GM12878 (cell line): ENCODE data around the gene USP34. TPM values are rescaled to one million over a fixed set of nuclear protein-coding genes. Genes with fewer than 3 reads are reported as not detected.

ENCODE experiments used
- ATAC-seq: fragments of 200-7000 bp; cut with Tn5 transposase; 3 replicates; pipeline ENCODE4 v1.9.1; 2020; ENCODE audit warnings: mild to moderate bottlenecking, moderate library complexity
- BruUV-seq: library from RNA; stranded (reverse); fragments of 400-500 nt; replicated peaks from 2 replicates; lab custom pipeline; 2021; lab: Mats Ljungman, UMichigan
- CTCF ChIA-PET: fragments of 300-600 bp; sonication (Branson Sonifier 250); formaldehyde crosslinking; extraction: SDS; loops from one replicate; lab custom pipeline; 2021; ENCODE audit warnings: inconsistent platforms; lab: Yijun Ruan, JAX
- POLR2A ChIA-PET: fragments of 350-600 bp; formaldehyde crosslinking; extraction: SDS; loops from one replicate; lab custom pipeline; 2021; ENCODE audit warnings: inconsistent platforms; lab: Charles Lee
- RAD21 ChIA-PET: fragments of 300-600 bp; sonication (Branson Sonifier 250); formaldehyde crosslinking; loops from one replicate; lab custom pipeline; 2023; ENCODE audit warnings: antibody characterized with exemption; ENCODE audit not compliant: unreplicated experiment; lab: Charles Lee
- SMC1A ChIA-PET: fragments of 300-600 bp; sonication (Branson Sonifier 250); formaldehyde crosslinking; loops from one replicate; lab custom pipeline; 2023; ENCODE audit not compliant: unreplicated experiment, uncharacterized antibody; lab: Charles Lee
- DNase-seq: peaks from one replicate; pipeline ENCODE4 v3.0.0-alpha.2; 2011; ENCODE audit warnings: low read depth, low spot score
- FAIRE-seq: peaks from 3 replicates; lab custom pipeline; 2011; peaks lifted over from hg19 to GRCh38; lab: Jason Lieb, UNC
- H2AFZ ChIP-seq: 2 replicates; pipeline ENCODE4 v1.6.0; 2011; ENCODE audit warnings: low read depth, low read length, control low read depth; ENCODE audit not compliant: control insufficient read depth
- H3K27ac ChIP-seq: 2 replicates; pipeline ENCODE4 v1.5.1; 2011; ENCODE audit warnings: control low read depth; ENCODE audit not compliant: control insufficient read depth, insufficient read depth
- H3K27me3 ChIP-seq, 2 experiments: replicated peaks in 1 of 2; 2 replicates each; pipeline versions ENCODE4 v1.6.0 to v1.6.1; 2011; ENCODE audit warnings: low read length in 1 of 2; ENCODE audit not compliant: control insufficient read depth in 2 of 2, insufficient read depth in 2 of 2
- H3K36me3 ChIP-seq, 2 experiments: 2 replicates each; pipeline ENCODE4 v1.5.1; 2011; ENCODE audit warnings: low read length in 1 of 2; ENCODE audit not compliant: control insufficient read depth in 2 of 2, insufficient read depth in 2 of 2
- H3K4me1 ChIP-seq: 2 replicates; pipeline ENCODE4 v1.6.1; 2011; ENCODE audit warnings: mild to moderate bottlenecking, low read length, moderate library complexity, mixed read lengths; ENCODE audit not compliant: control insufficient read depth, insufficient read depth
- H3K4me2 ChIP-seq: 2 replicates; pipeline ENCODE4 v1.6.0; 2011; ENCODE audit warnings: control low read depth; ENCODE audit not compliant: control insufficient read depth, insufficient read depth
- H3K4me3 ChIP-seq: fragments of 200-600 bp; sonication (generic); 2 replicates; pipeline ENCODE4 v1.5.1; 2016
- H3K79me2 ChIP-seq: 2 replicates; pipeline ENCODE4 v1.6.0; 2011; ENCODE audit warnings: low read length; ENCODE audit not compliant: control insufficient read depth, insufficient read depth
- H3K9ac ChIP-seq: 2 replicates; pipeline ENCODE4 v1.8.0; 2011; ENCODE audit warnings: low read length, control low read depth, mixed read lengths; ENCODE audit not compliant: control insufficient read depth, insufficient read depth
- H3K9me3 ChIP-seq: replicated peaks from 3 replicates; pipeline ENCODE4 v1.5.1; 2011; ENCODE audit warnings: mild to moderate bottlenecking, low read length; ENCODE audit not compliant: control insufficient read depth, insufficient read depth
- H4K20me1 ChIP-seq: 2 replicates; pipeline ENCODE4 v1.6.0; 2011; ENCODE audit not compliant: control insufficient read depth, insufficient read depth
- CHD2 ChIP-seq: IDR thresholded peaks from 2 replicates; pipeline ENCODE4 v1.6.1; 2011; ENCODE audit warnings: low read depth, low read length, improper control_type of control experiment, borderline replicate concordance
- JUNB ChIP-seq: IDR thresholded peaks from 2 replicates; pipeline ENCODE4 v1.6.1; 2016; ENCODE audit warnings: antibody characterized with exemption, mild to moderate bottlenecking
- MAX ChIP-seq: IDR thresholded peaks from 2 replicates; pipeline ENCODE4 v1.6.1; 2012; ENCODE audit warnings: low read depth, low read length, improper control_type of control experiment
- MYB ChIP-seq: fragments of 150-350 bp; IDR thresholded peaks from 2 replicates; pipeline ENCODE4 v1.6.1; 2014; ENCODE audit warnings: mild to moderate bottlenecking, low read depth, low read length, borderline replicate concordance
- PAX8 ChIP-seq: fragments of 450-650 bp; IDR thresholded peaks from 2 replicates; pipeline ENCODE4 v1.6.1; 2017; ENCODE audit warnings: mild to moderate bottlenecking, moderate library complexity
- PKNOX1 ChIP-seq: fragments of 450-650 bp; IDR thresholded peaks from 2 replicates; pipeline ENCODE4 v1.6.1; 2016; ENCODE audit warnings: mild to moderate bottlenecking
- POLR2AphosphoS2 ChIP-seq: IDR thresholded peaks from 2 replicates; pipeline ENCODE4 v1.6.1; 2011; ENCODE audit warnings: low read depth, mild to moderate bottlenecking, low read length, improper control_type of control experiment, moderate library complexity
- RBBP5 ChIP-seq: fragments of 200-600 bp; sonication (generic); conservative IDR thresholded peaks from 2 replicates; pipeline ENCODE4 v1.6.1; 2016
- SMARCA5 ChIP-seq: fragments of 450-650 bp; IDR thresholded peaks from 2 replicates; pipeline ENCODE4 v1.6.1; 2017; ENCODE audit warnings: mild to moderate bottlenecking
- SMC3 ChIP-seq: IDR thresholded peaks from 2 replicates; pipeline ENCODE4 v1.6.1; 2011; ENCODE audit warnings: low read length, improper control_type of control experiment, borderline replicate concordance
- SREBF1 ChIP-seq: IDR thresholded peaks from 2 replicates; pipeline ENCODE4 v1.6.1; 2012; ENCODE audit warnings: mild to moderate bottlenecking, low read length
- TARDBP ChIP-seq: IDR thresholded peaks from 2 replicates; pipeline ENCODE4 v1.6.1; 2016; ENCODE audit warnings: borderline replicate concordance
- ZNF384 ChIP-seq: IDR thresholded peaks from 2 replicates; pipeline ENCODE4 v1.6.1; 2012; ENCODE audit warnings: low read depth, mild to moderate bottlenecking, low read length, improper control_type of control experiment, borderline replicate concordance
- WGBS: methylation state at CpG from one replicate; pipeline ENCODE4 v1.1.6; 2016; ENCODE audit warnings: low lambda C conversion rate; ENCODE audit not compliant: insufficient replicate concordance, insufficient coverage; ENCODE audit errors: missing lambda C conversion rate; 5-methylcytosine and 5-hydroxymethylcytosine counted together
- in situ Hi-C: fragments of 300-500 bp; cut with MboI; formaldehyde crosslinking; loops from 9 replicates; pipeline ENCODE4 v1.14.3; 2018; ENCODE audit warnings: mixed read lengths
- intact Hi-C: fragments of 100-400 bp; cut with micrococcal nuclease; formaldehyde crosslinking; loops from one replicate; pipeline ENCODE4 v1.14.2; 2022; ENCODE audit not compliant: unreplicated experiment
- polyA plus RNA-seq, 11 experiments: library from polyadenylated mRNA; depleted of rRNA in 4 of 11; unstranded in 6 of 11; stranded (reverse) in 5 of 11; fragments of >200 nt; fragmentation: Nextera tagmentation in 4 of 11; fragmentation: Illumina TruSeq in 1 of 11; extraction: Ambion mirVana in 4 of 11; extraction: Trizol in 1 of 11; gene quantifications; 1 replicate in 1 of 11; 2 replicates in 10 of 11; pipeline versions ENCODE4 v1.2.1 to v1.2.3, GENCODE V29; 2011 to 2016; ENCODE audit warnings: inconsistent platforms in 2 of 11, missing spikeins in 2 of 11, low read depth in 1 of 11
- total RNA-seq, 4 experiments: library from RNA; depleted of rRNA in 3 of 4; stranded (reverse); fragments of >200 nt in 3 of 4; fragmentation: Illumina TruSeq in 1 of 4; extraction: Trizol in 1 of 4; gene quantifications; 2 replicates each; pipeline versions ENCODE4 v1.2.1 to v1.2.3, GENCODE V29; 2013 to 2021
- TF ChIP-seq, protein P1 (sequence below): fragments of 450-650 bp; formaldehyde crosslinking; IDR thresholded peaks from 2 replicates; pipeline ENCODE4 v1.5.0; 2022; ENCODE audit warnings: mild to moderate bottlenecking, missing genetic modification characterization
- TF ChIP-seq, protein P2 (sequence below): fragments of 450-650 bp; IDR thresholded peaks from 2 replicates; pipeline ENCODE4 v1.6.1; 2017; ENCODE audit warnings: low read depth, mild to moderate bottlenecking, moderate library complexity

Gene USP34
- total and polyA plus RNA-seq, 10 of the 15 experiments (the other 5 are each of a cell fraction or from before 2014, with no cell fraction given) = 26.2 to 106 (median 62.1) TPM

- TF ChIP-seq, protein P1, sequence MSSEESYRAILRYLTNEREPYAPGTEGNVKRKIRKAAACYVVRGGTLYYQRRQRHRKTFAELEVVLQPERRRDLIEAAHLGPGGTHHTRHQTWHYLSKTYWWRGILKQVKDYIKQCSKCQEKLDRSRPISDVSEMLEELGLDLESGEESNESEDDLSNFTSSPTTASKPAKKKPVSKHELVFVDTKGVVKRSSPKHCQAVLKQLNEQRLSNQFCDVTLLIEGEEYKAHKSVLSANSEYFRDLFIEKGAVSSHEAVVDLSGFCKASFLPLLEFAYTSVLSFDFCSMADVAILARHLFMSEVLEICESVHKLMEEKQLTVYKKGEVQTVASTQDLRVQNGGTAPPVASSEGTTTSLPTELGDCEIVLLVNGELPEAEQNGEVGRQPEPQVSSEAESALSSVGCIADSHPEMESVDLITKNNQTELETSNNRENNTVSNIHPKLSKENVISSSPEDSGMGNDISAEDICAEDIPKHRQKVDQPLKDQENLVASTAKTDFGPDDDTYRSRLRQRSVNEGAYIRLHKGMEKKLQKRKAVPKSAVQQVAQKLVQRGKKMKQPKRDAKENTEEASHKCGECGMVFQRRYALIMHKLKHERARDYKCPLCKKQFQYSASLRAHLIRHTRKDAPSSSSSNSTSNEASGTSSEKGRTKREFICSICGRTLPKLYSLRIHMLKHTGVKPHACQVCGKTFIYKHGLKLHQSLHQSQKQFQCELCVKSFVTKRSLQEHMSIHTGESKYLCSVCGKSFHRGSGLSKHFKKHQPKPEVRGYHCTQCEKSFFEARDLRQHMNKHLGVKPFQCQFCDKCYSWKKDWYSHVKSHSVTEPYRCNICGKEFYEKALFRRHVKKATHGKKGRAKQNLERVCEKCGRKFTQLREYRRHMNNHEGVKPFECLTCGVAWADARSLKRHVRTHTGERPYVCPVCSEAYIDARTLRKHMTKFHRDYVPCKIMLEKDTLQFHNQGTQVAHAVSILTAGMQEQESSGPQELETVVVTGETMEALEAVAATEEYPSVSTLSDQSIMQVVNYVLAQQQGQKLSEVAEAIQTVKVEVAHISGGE = no peak
- TF ChIP-seq CHD2 (no peak), SREBF1 (no peak), PKNOX1 (no peak)
These were observed 44.5 kb downstream of the USP34 start (continued) for GRCh38 chr2:61426267-61426897.

GRCh38 chr2:61425605-61426155 is 45.2 kb downstream of the USP34 start:
- DNase-seq = no peak
- ATAC-seq = peak; percentile 38
- no peak for FAIRE-seq
- Histone ChIP-seq H3K4me2 (peak overlapping the region; percentile 71), H3K4me3 (0 out of 2 replicates have a peak overlapping the region, but pooled peaks have one; percentile 5), H3K9ac (peak overlapping the region; percentile 14; the same call in 1 of the 2 replicates), H4K20me1 (peaks cover 3% of the 10 kb centered on the region; the same call in 1 of the 2 replicates), H2AFZ (no peak overlapping the region), H3K27ac (peak overlapping the region; percentile 39), H3K9me3 (no peaks in the 10 kb centered on the region), H3K79me2 (peaks cover 82% of the 10 kb centered on the region), H3K4me1 (peaks cover 37% of the 10 kb centered on the region), H3K36me3 (no peaks in the 10 kb centered on the region; a peak in 2 of 4 replicates), H3K27me3 (no peaks in the 10 kb centered on the region)
- RAD21 ChIA-PET = interaction anchor here (0.8 to 2.4 kb wide), 27 partner anchors 10 to 282 kb away, joined by 3 to 30 read pairs (median 5); partner anchors contain the start of gene XPO1
- intact Hi-C loops = loop anchor here (2.0 to 5.0 kb wide), 2 partner anchors 39 to 232 kb away; no protein-coding TSS in a partner anchor
- CTCF ChIA-PET = interaction anchor here (0.6 to 3.2 kb wide), 46 partner anchors 9 to 389 kb away, joined by 3 to 44 read pairs (median 6); partner anchors contain the start of gene XPO1
- BruUV-seq = no TSS peak
- 54% methylated on average over 6 of the region's 6 CpGs for WGBS
- in situ Hi-C loops = no loop called here
- POLR2A ChIA-PET = interaction anchor here (0.6 to 2.0 kb wide), 12 partner anchors 10 to 155 kb away, joined by 3 to 11 read pairs (median 6); partner anchors contain the start of gene XPO1
- SMC1A ChIA-PET = interaction anchor here (0.6 to 7.1 kb wide), 35 partner anchors 10 to 358 kb away, joined by 3 to 74 read pairs (median 6); partner anchors contain the start of gene XPO1
- TF ChIP-seq ZNF384 (no peak), POLR2AphosphoS2 (no peak), SMC3 (no peak), TARDBP (no peak), SMARCA5 (no peak), JUNB (no peak), RBBP5 (no peak), PAX8 (no peak), MYB (no peak), MAX (no peak)
- TF ChIP-seq, protein P2, sequence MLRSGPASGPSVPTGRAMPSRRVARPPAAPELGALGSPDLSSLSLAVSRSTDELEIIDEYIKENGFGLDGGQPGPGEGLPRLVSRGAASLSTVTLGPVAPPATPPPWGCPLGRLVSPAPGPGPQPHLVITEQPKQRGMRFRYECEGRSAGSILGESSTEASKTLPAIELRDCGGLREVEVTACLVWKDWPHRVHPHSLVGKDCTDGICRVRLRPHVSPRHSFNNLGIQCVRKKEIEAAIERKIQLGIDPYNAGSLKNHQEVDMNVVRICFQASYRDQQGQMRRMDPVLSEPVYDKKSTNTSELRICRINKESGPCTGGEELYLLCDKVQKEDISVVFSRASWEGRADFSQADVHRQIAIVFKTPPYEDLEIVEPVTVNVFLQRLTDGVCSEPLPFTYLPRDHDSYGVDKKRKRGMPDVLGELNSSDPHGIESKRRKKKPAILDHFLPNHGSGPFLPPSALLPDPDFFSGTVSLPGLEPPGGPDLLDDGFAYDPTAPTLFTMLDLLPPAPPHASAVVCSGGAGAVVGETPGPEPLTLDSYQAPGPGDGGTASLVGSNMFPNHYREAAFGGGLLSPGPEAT = no peak
